GM12865 (cell line): ENCODE data around the gene PTCH2.

Experiments used
- DNase-seq: peaks from one replicate; pipeline ENCODE4 v3.0.0; 2010; ENCODE audit warnings: low read depth
- H3K4me3 ChIP-seq: 2 replicates; pipeline ENCODE4 v1.5.1; 2011; ENCODE audit warnings: mild to moderate bottlenecking, low read depth, low read length, control low read depth
- TF ChIP-seq, protein P1 (sequence below): IDR thresholded peaks from 2 replicates; pipeline ENCODE4 v1.5.1; 2011; ENCODE audit warnings: low read length, control low read depth, low read depth, inconsistent platforms; ENCODE audit not compliant: insufficient read depth; ENCODE audit errors: missing control alignments

PTCH2 gene

GRCh38 chr1:44854970-44855369 lies 11.9 kb upstream of the PTCH2 start:
- TF ChIP-seq, protein P1, sequence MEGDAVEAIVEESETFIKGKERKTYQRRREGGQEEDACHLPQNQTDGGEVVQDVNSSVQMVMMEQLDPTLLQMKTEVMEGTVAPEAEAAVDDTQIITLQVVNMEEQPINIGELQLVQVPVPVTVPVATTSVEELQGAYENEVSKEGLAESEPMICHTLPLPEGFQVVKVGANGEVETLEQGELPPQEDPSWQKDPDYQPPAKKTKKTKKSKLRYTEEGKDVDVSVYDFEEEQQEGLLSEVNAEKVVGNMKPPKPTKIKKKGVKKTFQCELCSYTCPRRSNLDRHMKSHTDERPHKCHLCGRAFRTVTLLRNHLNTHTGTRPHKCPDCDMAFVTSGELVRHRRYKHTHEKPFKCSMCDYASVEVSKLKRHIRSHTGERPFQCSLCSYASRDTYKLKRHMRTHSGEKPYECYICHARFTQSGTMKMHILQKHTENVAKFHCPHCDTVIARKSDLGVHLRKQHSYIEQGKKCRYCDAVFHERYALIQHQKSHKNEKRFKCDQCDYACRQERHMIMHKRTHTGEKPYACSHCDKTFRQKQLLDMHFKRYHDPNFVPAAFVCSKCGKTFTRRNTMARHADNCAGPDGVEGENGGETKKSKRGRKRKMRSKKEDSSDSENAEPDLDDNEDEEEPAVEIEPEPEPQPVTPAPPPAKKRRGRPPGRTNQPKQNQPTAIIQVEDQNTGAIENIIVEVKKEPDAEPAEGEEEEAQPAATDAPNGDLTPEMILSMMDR, result no peak
- no peak overlapping the region for H3K4me3 ChIP-seq
- no peak for DNase-seq

DNA sequence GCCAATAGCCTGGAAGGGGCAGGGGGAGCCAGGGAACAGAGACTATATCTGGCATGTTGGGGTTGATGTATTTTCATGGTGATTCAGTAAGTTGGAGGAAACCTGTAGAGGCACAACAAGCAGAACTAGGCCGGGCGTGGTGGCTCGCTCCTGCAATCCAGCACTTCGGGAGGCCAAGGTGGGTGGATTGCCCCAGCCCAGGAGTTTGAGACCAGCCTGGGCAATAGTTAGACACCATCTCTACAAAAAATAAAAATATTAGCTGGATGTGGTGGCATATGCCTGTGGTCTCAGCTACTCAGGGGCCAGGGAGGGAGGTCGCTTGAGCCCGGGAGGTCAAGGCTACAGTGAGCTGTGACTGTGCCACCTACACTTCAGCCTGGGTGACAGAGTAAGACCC lies 10.1 kb upstream of the PTCH2 start:
- TF ChIP-seq, protein P1, result no peak

DNA sequence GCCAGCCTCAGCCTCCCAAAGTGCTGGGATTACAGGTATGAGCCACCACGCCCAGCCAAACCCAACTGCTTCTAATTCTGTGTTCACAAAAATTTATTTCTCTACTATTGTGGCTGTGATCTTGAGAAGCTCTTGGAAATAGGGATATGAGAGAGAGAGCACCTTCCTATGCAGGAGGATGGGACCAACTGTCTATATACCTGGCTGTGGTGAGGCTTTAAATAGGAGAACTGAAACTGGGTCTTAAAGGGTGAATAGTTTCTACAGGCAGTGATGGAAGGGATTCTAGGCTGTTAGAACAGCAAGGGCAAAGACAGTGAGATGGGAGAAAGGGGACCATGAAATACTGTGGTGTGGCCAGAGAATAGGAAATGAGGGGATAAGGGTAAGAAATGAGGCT lies 8.3 kb upstream of the PTCH2 start:
- no peak for DNase-seq
- TF ChIP-seq, protein P1, result no peak
- H3K4me3 ChIP-seq, result no peak overlapping the region

More for the DNA sequence above, 10.1 kb upstream of the PTCH2 start:
- H3K4me3 ChIP-seq, result no peak overlapping the region
- DNase-seq, result no peak

DNA sequence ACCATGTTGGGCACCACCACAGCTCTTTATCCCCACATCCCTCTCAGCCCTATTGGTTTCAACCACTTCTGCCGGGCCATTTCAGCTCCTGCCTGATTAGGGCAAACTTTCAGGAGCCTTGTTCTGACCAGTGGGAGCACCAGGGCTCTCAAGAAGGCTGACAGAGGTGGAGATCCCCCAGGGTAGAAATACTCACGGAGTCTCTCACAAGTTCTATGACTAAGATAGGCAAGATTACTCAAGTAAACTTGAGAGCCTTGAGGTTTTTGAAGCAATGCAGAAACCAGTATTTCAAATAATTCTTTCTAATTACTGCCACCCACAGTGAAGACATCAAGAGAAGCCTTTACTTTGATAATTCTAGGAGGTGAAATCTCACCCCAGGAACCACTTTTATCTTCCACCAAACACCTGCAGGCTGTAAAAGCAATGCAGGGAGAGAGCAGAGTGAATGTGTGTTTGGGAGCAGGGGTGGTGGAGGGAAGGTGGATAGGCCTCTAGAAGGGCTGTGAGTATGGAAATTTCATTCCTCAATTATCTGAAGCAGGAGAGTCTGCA lies 6.6 kb upstream of the PTCH2 start:
- DNase-seq, result no peak
- TF ChIP-seq, protein P1, result no peak
- H3K4me3 ChIP-seq, result no peak overlapping the region

DNA sequence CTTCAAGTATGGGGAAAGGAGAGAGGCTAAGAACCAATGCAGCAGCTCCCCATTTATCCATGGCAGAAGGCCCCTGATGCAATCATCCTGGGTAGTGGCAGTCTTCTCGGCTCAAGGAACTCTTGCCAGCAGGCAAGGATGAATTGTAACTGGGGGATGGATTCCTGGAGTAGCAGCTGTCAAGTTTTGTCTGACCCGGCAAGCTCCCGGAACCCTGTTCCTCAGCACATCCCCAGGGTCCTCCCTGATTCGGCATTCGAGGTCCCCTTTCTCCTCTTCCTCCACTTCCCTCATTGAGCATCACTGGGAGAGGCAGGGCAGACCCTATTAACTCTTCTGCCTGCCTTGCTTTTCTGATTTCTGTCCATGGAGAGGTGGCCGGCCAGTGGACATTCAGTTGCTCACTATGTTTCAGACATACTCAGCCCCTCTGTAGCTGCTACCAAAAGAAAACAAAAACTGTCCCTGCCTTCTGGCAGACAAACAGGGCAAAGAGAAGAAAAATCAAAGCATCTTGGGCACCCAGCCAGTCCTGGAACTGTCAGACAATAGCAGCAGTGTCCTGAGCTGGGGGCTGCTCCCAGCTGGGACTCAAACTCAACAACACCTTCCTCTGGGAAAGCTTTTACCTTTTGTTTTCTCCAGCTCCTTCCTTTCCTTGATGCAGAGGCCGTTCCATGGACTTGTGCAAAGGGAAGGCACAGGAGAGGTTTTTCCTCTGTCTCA lies 5.6 kb upstream of the PTCH2 start:
- no peak overlapping the region for H3K4me3 ChIP-seq
- no peak for DNase-seq
- TF ChIP-seq, protein P1, result no peak

DNA sequence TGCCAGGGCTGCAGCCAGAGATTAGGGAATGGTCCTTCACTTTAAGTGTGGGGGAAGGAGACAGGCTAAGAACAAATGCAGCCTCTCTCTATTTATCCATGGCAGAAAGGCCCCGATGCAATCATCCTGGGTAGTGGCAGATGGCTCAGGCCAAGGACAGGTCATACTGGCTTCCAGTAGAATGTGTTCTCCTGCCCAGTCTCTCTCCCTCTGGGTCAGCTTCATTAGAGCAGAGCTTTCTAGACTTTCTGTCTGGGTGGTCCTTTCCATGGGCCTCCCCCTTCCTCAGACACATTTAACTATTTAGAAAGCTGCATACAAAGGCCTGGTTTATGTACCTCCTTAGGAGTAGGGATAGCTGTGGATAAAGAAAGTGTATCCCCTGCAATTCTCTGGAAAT lies 4.8 kb upstream of the PTCH2 start:
- TF ChIP-seq, protein P1, result no peak
- no peak overlapping the region for H3K4me3 ChIP-seq
- no peak for DNase-seq

- TF ChIP-seq, protein P1, result no peak
- no peak for DNase-seq
- H3K4me3 ChIP-seq, result no peak overlapping the region
Observed at GRCh38 chr1:44846985-44847384, 3.9 kb upstream of the PTCH2 start.
